AG04449 (cell line): ENCODE data around the gene RBL1.

Source experiments
- CTCF ChIA-PET: fragments of 350-600 bp; formaldehyde crosslinking; extraction: SDS; loops from one replicate; lab custom pipeline; 2021; ENCODE audit warnings: antibody characterized with exemption; lab: Yijun Ruan, JAX
- POLR2A ChIA-PET: fragments of 400-600, 350-600 bp; formaldehyde crosslinking; extraction: SDS; loops from one replicate; lab custom pipeline; 2020; ENCODE audit warnings: antibody characterized with exemption, inconsistent platforms; lab: Yijun Ruan, JAX
- DNase-seq: peaks from one replicate; pipeline ENCODE4 v3.0.0-alpha.2; 2010; ENCODE audit warnings: low read depth, low spot score
- H3K4me3 ChIP-seq: 2 replicates; pipeline ENCODE4 v1.5.1; 2011; ENCODE audit warnings: low read depth, mild to moderate bottlenecking, control low read depth, low read length
- TF ChIP-seq, protein P1 (sequence below): IDR thresholded peaks from one replicate; pipeline ENCODE4 v1.5.1; 2011; ENCODE audit warnings: mild to moderate bottlenecking, moderate library complexity, low read length, control low read depth, inconsistent platforms; ENCODE audit not compliant: insufficient read depth; ENCODE audit errors: missing control alignments

RBL1 gene

DNA sequence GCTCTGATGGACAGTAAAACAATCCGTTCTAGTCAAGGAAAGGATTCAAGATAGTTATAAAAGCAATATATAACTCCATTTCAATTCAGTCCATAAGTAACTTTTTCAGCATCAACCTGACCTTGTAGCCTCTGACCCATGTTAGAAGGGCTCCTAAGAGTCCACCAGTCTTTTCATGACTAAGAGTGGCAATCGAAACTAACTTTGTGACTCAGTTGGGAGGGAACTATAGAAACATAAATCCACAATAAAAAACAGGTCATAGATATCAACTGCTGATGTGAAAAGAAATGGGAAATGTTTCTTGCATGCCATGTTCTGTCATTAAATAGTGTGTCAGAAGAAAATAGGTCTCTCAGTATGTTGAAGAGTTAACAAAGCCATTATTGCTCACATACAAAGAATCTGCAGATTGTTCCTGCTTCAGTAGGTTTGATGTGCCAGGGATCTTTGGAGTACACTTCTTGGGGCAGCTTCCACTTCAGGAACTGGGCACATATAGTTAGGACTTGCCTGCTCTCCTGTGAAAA lies 16.2 kb upstream of the RBL1 start:
- ChIA-PET CTCF (interaction anchor here (1.3 to 1.4 kb wide), 2 partner anchors 11 to 16 kb away, joined by 4 read pairs; partner anchors contain the start of gene RBL1), POLR2A (no interaction called here)
- DNase-seq: no peak
- TF ChIP-seq, protein P1, sequence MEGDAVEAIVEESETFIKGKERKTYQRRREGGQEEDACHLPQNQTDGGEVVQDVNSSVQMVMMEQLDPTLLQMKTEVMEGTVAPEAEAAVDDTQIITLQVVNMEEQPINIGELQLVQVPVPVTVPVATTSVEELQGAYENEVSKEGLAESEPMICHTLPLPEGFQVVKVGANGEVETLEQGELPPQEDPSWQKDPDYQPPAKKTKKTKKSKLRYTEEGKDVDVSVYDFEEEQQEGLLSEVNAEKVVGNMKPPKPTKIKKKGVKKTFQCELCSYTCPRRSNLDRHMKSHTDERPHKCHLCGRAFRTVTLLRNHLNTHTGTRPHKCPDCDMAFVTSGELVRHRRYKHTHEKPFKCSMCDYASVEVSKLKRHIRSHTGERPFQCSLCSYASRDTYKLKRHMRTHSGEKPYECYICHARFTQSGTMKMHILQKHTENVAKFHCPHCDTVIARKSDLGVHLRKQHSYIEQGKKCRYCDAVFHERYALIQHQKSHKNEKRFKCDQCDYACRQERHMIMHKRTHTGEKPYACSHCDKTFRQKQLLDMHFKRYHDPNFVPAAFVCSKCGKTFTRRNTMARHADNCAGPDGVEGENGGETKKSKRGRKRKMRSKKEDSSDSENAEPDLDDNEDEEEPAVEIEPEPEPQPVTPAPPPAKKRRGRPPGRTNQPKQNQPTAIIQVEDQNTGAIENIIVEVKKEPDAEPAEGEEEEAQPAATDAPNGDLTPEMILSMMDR: no peak
- H3K4me3 ChIP-seq: no peak overlapping the region

DNA sequence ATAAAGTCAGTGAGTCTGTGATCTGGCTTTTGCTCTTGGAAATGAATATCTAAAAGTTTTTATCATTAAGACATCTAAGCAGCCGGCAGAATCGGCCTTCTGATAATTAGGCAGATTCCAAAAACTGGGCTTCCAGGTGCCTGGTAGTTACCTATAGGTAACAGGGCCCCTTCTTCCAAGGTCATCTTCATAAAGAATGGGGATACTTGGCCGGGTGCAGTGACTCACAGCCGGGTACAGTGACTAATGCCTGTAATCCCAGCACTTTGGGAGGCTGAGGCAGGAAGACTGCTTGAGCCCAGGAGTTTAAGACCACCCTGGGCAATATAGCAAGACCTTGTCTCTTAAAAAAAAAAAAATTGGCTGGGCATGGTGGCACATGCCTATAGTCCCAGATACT lies 12.9 kb upstream of the RBL1 start:
- ChIA-PET CTCF (no interaction called here), POLR2A (no interaction called here)
- H3K4me3 ChIP-seq: no peak overlapping the region
- TF ChIP-seq, protein P1: no peak
- DNase-seq: no peak

DNA sequence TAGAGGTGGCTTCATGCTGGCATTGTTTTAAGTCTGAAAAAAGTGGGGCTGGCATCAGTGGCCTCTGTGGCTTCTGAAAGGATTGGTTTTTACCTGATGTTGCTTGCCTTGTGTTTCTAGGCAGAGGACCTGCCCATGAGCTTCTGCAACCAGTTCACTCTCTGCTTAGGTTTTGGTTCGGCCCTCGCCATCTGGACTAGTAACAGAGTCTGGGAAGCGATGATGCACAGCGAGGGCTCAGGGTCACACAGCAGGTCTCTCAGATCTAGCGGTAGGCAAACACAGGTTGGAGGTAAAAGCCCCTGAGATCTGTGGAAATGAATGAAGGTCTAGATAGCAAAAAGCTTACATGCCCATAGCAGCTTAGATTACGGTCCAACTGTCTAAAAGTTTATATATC lies 6.8 kb upstream of the RBL1 start:
- H3K4me3 ChIP-seq: no peak overlapping the region
- CTCF ChIA-PET: no interaction called here
- TF ChIP-seq, protein P1: no peak
- POLR2A ChIA-PET: no interaction called here
- no peak for DNase-seq

DNA sequence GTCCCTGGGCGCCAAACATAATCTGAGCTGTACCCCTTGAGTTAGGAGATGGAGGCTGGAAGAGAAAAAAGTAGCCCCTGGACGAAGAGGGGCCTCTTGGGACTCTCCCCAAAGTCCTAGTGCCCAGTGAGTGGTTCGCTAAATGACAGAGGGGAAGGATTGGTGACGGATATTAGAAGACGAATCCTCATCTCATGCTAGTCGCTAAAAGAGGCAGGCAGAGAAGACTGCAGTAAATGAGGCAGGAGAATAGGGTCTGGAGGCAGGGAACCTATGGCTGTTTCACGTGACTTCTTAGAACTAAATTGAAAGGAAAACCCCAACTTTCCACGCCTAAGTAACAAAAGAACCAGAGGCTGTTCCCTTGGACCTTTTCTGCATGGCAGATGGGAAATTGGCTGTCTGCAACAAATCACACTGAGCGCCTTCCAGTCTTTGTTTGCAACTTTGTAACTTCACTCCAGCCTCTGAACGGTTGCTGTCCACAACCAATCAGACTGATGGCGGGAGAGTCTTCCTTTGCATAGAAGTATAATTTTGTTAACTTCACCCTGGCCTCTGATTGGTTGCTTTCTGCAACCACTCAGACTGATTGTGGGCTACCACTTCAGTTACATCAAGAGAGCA lies 731 bp upstream of the RBL1 start:
- peak overlapping the region; percentile 85 for H3K4me3 ChIP-seq
- POLR2A ChIA-PET: no interaction called here
- CTCF ChIA-PET: interaction anchor here (0.6 to 3.6 kb wide), 6 partner anchors 10 to 82 kb away, joined by 3 to 21 read pairs (median 4); no protein-coding TSS in a partner anchor
- no peak for DNase-seq
- TF ChIP-seq, protein P1: no peak

DNA sequence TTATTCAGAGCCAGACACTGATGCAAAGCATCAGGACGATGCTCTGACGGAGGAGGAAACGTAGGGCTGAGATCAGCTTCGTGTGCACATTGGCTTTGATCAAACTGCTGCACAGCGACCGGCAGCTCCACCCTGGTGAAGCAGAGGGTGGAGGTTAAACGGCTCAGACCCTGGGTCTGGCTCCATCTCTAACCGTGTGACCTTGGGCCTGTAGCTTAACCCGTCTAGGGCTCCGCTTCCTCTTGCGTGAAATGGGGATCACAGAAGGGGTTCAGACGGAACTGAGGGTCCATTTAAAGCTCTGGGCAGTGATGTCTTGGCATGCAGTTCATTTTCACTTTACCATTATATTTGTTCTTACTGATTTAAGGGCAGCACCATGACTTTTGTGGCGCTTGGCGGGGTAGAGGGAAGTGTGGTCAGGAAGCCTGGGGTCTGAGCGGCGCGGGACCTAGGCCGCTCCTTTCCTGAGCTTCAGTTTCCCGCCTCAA lies 644 bp downstream of the RBL1 start:
- ChIA-PET POLR2A (no interaction called here), CTCF (interaction anchor here (0.7 to 3.6 kb wide), 5 partner anchors 14 to 87 kb away, joined by 3 to 21 read pairs (median 4); no protein-coding TSS in a partner anchor)
- H3K4me3 ChIP-seq: peak overlapping the region; percentile 85
- TF ChIP-seq, protein P1: no peak
- DNase-seq: no peak

DNA sequence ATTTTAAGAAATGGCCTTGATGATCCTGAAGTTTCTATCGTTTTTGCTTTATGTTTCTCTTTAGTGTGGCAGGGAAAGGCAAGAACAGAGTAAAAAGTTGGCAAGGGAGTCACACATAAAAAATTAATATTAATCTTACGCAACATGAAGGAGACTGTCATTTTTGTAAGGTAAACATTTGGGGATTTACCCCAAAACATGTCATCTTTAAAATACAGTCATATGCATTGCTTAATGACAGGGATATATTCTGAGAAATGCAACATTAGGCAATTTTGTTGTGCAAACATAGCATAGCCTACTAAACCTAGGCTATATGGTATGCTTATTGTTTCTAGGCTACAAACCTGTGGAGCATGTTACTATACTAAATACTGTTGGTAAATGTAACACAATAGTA lies 5.4 kb downstream of the RBL1 start:
- TF ChIP-seq, protein P1: no peak
- CTCF ChIA-PET: interaction anchor here (1.9 kb wide), 1 partner anchor 9 kb away, joined by 4 read pairs; no protein-coding TSS in a partner anchor
- no peak overlapping the region for H3K4me3 ChIP-seq
- POLR2A ChIA-PET: no interaction called here
- DNase-seq: no peak
